Activated naive CD4-positive, alpha-beta T cell treated with Interleukin-2 at 50 U/mL for 16 hours (primary cell): ENCODE data around the gene MTNR1B.

Experiments
- DNase-seq: peaks from one replicate; pipeline ENCODE4 v3.0.0-alpha.2; 2020

MTNR1B gene

GRCh38 chr11:92978271-92979111 lies 9.0 kb downstream of the MTNR1B start:
- DNase-seq, result no peak

GRCh38 chr11:92979176-92979575 lies 9.7 kb downstream of the MTNR1B start:
- no peak for DNase-seq

- no peak for DNase-seq
Measured at GRCh38 chr11:92980312-92980711, 10.9 kb downstream of the MTNR1B start.

GRCh38 chr11:92981508-92982043 lies 12.1 kb downstream of the MTNR1B start:
- DNase-seq, result no peak

- no peak for DNase-seq
Measured at GRCh38 chr11:92986585-92986984, 17.1 kb downstream of the MTNR1B start.

GRCh38 chr11:92993004-92993403 lies 23.6 kb downstream of the MTNR1B start:
- DNase-seq, result no peak

- DNase-seq, result no peak
Measured at GRCh38 chr11:93000511-93001476, 31.3 kb downstream of the MTNR1B start.

- no peak for DNase-seq
Measured at GRCh38 chr11:93001806-93002205, 32.4 kb downstream of the MTNR1B start.

- no peak for DNase-seq
Measured at GRCh38 chr11:93002380-93002779, 32.9 kb downstream of the MTNR1B start.

- DNase-seq, result no peak
Measured at GRCh38 chr11:93005239-93005638, 35.8 kb downstream of the MTNR1B start.

GRCh38 chr11:93013646-93014045 lies 44.2 kb downstream of the MTNR1B start:
- DNase-seq, result no peak

- no peak for DNase-seq
Measured at GRCh38 chr11:93016595-93016994, 47.1 kb downstream of the MTNR1B start.

- no peak for DNase-seq
Measured at GRCh38 chr11:93017821-93018690, 48.6 kb downstream of the MTNR1B start.

GRCh38 chr11:93020248-93021046 lies 51.0 kb downstream of the MTNR1B start:
- DNase-seq, result no peak

GRCh38 chr11:93024369-93024768 lies 54.9 kb downstream of the MTNR1B start:
- no peak for DNase-seq

- no peak for DNase-seq
Measured at GRCh38 chr11:93025558-93026255, 56.3 kb downstream of the MTNR1B start.

- DNase-seq, result no peak
Measured at GRCh38 chr11:93028960-93029522, 59.6 kb downstream of the MTNR1B start.

GRCh38 chr11:93031386-93031785 lies 61.9 kb downstream of the MTNR1B start:
- no peak for DNase-seq
